ENCODE data around the gene SDK1. TPM values are rescaled to one million over a fixed set of nuclear protein-coding genes. Genes with fewer than 3 reads are reported as not detected.
A peak's percentile ranks its signal among the peaks of the same experiment; 100 is the strongest.

Gene SDK1
- total RNA-seq, 2 donors from 2014 or later, result 19.8 to 32.4 TPM

DNA sequence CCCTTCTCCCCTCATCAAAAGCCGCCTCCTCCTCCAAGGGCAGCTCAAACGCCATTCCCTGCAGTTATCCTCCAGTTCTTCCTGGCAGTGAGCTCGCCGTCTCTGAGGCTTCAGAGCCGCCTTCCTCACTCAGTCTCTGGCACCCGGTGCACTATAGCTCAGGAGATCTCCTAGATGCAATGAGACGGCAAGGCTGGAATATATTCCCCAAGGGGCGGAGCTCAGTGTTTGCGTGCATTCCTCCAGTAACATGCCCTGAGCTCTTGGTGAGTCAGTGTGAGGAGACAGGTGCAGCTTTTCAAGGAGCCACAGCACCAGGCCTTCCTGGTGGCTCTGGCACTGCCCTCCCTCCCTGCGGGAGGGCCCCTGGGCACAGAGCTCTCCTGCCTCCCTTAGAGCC lies 868.4 kb downstream of the SDK1 start:
- H3K36me3 ChIP-seq (replicated peaks in 1 of 2; ENCODE audit: insufficient read depth in 1 of 2, low read depth in 2 of 2), result no peaks in the 10 kb centered on the region
- H3K4me1 ChIP-seq, result no peaks in the 10 kb centered on the region
- H3K27me3 ChIP-seq, result no peaks in the 10 kb centered on the region
- intact Hi-C loops (cut with DNase I), result no loop called here
- ATAC-seq (no peak), DNase-seq (peak in 1 of 4 donors; percentile 46)
- H3K27ac ChIP-seq, result no peak overlapping the region
- 88 to 89% methylated on average over 7 to 10 of the region's 10 CpGs for WGBS, 2 donors
- H3K9me3 ChIP-seq, result no peaks in the 10 kb centered on the region
- TF ChIP-seq POLR2A (IDR thresholded peaks at IDR 0.05), result no peak
- TF ChIP-seq, protein P1, sequence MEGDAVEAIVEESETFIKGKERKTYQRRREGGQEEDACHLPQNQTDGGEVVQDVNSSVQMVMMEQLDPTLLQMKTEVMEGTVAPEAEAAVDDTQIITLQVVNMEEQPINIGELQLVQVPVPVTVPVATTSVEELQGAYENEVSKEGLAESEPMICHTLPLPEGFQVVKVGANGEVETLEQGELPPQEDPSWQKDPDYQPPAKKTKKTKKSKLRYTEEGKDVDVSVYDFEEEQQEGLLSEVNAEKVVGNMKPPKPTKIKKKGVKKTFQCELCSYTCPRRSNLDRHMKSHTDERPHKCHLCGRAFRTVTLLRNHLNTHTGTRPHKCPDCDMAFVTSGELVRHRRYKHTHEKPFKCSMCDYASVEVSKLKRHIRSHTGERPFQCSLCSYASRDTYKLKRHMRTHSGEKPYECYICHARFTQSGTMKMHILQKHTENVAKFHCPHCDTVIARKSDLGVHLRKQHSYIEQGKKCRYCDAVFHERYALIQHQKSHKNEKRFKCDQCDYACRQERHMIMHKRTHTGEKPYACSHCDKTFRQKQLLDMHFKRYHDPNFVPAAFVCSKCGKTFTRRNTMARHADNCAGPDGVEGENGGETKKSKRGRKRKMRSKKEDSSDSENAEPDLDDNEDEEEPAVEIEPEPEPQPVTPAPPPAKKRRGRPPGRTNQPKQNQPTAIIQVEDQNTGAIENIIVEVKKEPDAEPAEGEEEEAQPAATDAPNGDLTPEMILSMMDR (IDR thresholded peaks at IDR 0.05), result no peak
- H3K4me3 ChIP-seq, result no peak overlapping the region

DNA sequence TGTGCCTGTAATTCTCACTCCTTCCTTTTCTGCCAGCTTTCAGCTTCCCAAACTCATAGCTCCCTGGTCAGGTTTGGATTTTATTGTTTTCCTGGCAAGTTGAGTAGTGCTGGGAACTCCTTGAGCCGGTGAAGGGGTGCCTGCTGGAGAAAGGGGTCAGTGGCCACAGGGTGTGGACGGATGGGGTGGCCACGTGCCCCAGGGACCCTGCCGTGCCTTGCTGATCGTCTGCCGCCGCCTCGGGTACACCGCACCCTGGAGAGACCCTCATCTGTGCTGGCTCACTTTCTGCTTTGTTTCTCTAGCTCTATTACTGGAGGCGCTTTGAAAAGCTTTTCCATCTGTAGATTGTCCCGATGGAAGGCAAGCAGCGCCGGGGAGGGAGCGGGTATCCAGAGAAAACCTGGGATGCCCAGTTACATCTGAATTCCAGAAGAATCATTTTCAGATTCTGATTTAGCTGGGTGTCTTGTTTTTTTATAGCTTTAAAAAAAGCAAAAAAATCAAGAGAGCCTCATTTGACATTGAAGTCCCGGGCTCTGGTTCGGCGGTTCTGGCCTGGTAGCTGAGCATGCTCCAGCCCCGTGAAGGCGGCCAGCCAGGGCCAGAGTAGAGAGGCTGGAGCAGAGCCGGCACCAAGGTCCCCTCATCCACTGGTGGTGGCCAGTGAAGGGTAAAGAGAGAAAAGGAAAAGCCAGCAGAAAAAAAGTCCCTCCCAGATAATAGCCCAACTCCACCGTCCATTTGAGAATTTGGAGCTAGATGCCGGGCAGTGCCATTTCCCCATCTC lies 870.1 kb downstream of the SDK1 start:
- intact Hi-C loops (cut with DNase I), result no loop called here
- no peak for DNase-seq
- H3K36me3 ChIP-seq (replicated peaks in 1 of 2; ENCODE audit: insufficient read depth in 1 of 2, low read depth in 2 of 2), result no peaks in the 10 kb centered on the region
- no peaks in the 10 kb centered on the region for H3K9me3 ChIP-seq
- TF ChIP-seq, protein P1 (IDR thresholded peaks at IDR 0.05), result no peak
- TF ChIP-seq POLR2A (IDR thresholded peaks at IDR 0.05), result no peak
- H3K4me3 ChIP-seq, result no peak overlapping the region
- H3K27me3 ChIP-seq, result no peaks in the 10 kb centered on the region
- no peaks in the 10 kb centered on the region for H3K4me1 ChIP-seq
- WGBS, 2 donors, result 93% methylated on average over 22 of the region's 22 CpGs
- no peak for ATAC-seq
- H3K27ac ChIP-seq, result no peak overlapping the region

DNA sequence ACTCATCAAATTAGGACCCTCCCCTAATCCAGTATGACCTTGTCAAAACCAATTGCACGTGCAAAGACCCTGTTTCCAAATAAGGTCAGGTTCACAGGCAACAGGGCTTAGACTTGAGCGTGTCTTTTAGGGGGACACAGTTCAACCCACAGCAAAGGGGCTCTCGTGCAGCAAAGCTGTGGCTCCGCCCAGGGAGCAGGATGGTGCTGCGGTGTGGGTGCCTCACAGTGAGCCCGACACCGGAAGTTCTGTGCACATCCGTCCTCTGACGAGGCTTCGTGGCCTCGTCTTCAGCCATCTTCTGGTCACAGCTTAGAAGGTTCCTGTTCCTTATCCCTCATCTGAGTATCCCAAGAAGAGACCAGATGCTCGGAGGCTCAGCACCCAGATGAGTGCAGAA lies 871.8 kb downstream of the SDK1 start:
- DNase-seq, result no peak
- WGBS, 2 donors, result 91 to 94% methylated on average over 12 of the region's 12 CpGs

DNA sequence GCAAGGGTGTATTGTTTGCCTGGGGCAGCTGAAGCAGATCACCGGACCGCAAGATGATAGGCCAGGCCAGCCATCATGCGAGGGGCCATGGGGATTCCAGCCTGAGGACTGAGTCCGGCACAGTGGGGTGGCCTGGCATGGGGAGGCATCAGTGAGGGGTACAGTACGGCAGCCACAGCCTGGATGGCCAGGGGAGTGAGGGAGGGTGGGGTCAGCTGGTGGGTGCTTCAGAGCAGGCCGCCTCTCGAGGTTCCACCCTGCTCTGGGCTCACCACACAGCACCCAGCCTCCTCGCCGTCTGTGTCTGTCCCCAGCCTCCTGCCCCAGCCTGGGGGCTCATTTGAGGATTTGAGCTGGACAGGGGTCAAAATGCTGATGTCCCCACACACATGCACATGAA lies 872.6 kb downstream of the SDK1 start:
- H3K27ac ChIP-seq, result no peak overlapping the region
- intact Hi-C loops (cut with DNase I), result no loop called here
- 86 to 96% methylated on average over 5 to 8 of the region's 9 CpGs for WGBS, 2 donors
- H3K4me1 ChIP-seq, result no peaks in the 10 kb centered on the region
- H3K27me3 ChIP-seq, result no peaks in the 10 kb centered on the region
- TF ChIP-seq POLR2A (IDR thresholded peaks at IDR 0.05), result no peak
- TF ChIP-seq, protein P1 (IDR thresholded peaks at IDR 0.05), result no peak
- H3K9me3 ChIP-seq, result no peaks in the 10 kb centered on the region
- DNase-seq, result no peak
- no peaks in the 10 kb centered on the region for H3K36me3 ChIP-seq (replicated peaks in 1 of 2; ENCODE audit: insufficient read depth in 1 of 2, low read depth in 2 of 2)
- ATAC-seq, result no peak
- no peak overlapping the region for H3K4me3 ChIP-seq

More for the DNA sequence above, 871.8 kb downstream of the SDK1 start:
- H3K4me1 ChIP-seq, result no peaks in the 10 kb centered on the region
- intact Hi-C loops (cut with DNase I), result no loop called here
- no peak overlapping the region for H3K27ac ChIP-seq
- no peaks in the 10 kb centered on the region for H3K9me3 ChIP-seq
- no peak for ATAC-seq
- no peak for TF ChIP-seq POLR2A (IDR thresholded peaks at IDR 0.05)
- TF ChIP-seq, protein P1 (IDR thresholded peaks at IDR 0.05), result no peak
- no peaks in the 10 kb centered on the region for H3K36me3 ChIP-seq (replicated peaks in 1 of 2; ENCODE audit: insufficient read depth in 1 of 2, low read depth in 2 of 2)
- no peaks in the 10 kb centered on the region for H3K27me3 ChIP-seq
- no peak overlapping the region for H3K4me3 ChIP-seq

DNA sequence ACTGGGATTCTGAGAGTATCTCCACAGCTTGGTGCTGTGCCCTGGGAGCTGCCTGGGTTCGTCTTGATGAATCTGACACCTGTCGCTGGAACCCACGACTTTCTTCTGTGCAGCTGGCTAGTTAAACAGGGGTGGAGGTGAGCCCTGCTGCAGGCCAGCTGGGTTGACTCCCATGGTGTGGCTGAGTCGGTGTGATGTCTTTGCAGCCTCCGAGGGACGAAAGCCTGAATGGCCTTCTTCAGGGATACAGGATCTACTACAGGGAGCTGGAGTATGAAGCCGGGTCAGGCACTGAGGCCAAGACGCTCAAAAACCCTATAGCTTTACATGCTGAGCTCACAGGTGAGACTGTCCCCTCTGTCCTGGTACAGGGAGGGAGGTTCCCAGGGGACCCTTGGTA lies 873.0 kb downstream of the SDK1 start:
- DNase-seq (no peak), ATAC-seq (no peak)
- WGBS, 2 donors, result 60 to 61% methylated on average over 6 to 8 of the region's 8 CpGs
- Histone ChIP-seq H3K36me3 (replicated peaks in 1 of 2; ENCODE audit: insufficient read depth in 1 of 2, low read depth in 2 of 2) (no peaks in the 10 kb centered on the region), H3K4me1 (no peaks in the 10 kb centered on the region), H3K27ac (no peak overlapping the region), H3K4me3 (no peak overlapping the region), H3K9me3 (no peaks in the 10 kb centered on the region), H3K27me3 (no peaks in the 10 kb centered on the region)
- TF ChIP-seq POLR2A (IDR thresholded peaks at IDR 0.05), result no peak
- TF ChIP-seq, protein P1 (IDR thresholded peaks at IDR 0.05), result no peak
- intact Hi-C loops (cut with DNase I), result no loop called here

All from body of pancreas (tissue), 4 donors.